C4-2B (cell line): Measurements from ENCODE around the gene DENND4B.

Experiments
- H3K27ac ChIP-seq: fragments of 450-650 bp; 2 replicates; pipeline ENCODE4 v1.5.1; 2017
- ZFX ChIP-seq: fragments of 450-650 bp; IDR thresholded peaks from 2 replicates; pipeline ENCODE4 v1.6.1; 2017
- TF ChIP-seq, protein P1 (sequence below): fragments of 450-650 bp; conservative IDR thresholded peaks from 2 replicates; pipeline ENCODE4 v1.5.1; 2017; ENCODE audit warnings: mild to moderate bottlenecking

The DENND4B gene

DNA sequence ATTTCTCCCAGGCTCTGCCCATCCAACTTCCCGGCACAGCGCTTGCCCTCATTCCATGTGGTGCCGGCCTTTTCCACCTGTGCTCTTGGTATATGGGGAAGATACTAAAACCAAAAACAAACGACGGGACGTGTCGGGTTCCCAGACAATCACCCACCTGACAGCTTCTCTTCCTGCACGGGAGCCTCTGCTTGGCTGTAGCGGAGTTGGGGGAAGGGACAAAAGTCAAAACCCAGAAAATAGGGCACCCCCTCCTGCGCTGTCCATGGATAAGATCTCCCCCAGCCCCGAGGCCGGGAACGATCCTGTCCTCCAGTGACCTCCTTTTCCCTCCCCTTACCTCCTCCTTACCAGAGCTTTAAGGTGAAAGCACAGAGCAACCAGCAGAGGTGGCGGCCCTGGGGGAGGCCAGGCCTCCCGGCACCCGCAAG is 30.3 kb upstream of the DENND4B start:
- TF ChIP-seq, protein P1, sequence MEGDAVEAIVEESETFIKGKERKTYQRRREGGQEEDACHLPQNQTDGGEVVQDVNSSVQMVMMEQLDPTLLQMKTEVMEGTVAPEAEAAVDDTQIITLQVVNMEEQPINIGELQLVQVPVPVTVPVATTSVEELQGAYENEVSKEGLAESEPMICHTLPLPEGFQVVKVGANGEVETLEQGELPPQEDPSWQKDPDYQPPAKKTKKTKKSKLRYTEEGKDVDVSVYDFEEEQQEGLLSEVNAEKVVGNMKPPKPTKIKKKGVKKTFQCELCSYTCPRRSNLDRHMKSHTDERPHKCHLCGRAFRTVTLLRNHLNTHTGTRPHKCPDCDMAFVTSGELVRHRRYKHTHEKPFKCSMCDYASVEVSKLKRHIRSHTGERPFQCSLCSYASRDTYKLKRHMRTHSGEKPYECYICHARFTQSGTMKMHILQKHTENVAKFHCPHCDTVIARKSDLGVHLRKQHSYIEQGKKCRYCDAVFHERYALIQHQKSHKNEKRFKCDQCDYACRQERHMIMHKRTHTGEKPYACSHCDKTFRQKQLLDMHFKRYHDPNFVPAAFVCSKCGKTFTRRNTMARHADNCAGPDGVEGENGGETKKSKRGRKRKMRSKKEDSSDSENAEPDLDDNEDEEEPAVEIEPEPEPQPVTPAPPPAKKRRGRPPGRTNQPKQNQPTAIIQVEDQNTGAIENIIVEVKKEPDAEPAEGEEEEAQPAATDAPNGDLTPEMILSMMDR, result no peak
- TF ChIP-seq ZFX, result no peak
- H3K27ac ChIP-seq, result peak overlapping the region; percentile 96

DNA sequence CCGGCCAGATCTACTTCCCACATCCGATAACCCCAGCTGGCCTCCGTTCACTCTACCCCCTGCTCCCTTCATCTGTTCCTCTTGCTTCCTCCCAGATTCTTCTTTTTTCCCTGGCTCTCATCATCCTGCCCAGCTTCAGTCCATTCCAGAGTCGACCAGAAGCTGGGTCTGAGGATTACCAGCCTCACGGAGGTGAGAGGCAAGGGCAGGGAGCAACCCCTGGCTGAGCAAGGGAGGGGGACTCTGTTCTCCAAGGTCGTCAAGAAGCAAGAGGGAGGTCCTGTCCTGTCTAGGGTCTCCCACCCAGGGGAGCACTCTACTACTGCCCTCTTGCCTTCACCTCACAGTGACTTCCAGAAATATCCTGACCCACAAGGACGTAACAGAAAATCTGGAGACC is 27.0 kb upstream of the DENND4B start:
- no peak overlapping the region for H3K27ac ChIP-seq
- no peak for TF ChIP-seq ZFX

DNA sequence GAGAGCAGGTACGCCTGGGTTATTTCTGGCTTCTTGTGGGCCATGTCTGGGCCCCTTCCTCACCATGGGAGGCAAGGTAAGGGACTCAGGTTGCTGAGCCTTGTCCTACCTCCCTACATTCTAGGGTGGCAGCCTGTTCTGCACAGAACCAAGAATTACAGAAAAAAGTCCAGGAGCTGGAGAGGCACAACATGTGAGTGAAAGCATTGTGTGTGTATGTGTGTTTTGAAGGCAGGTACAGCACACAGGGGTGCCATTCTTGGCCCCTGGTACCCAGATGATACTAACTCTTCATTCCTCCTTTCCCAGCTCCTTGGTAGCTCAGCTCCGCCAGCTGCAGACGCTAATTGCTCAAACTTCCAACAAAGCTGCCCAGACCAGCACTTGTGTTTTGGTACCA is 26.6 kb upstream of the DENND4B start:
- no peak overlapping the region for H3K27ac ChIP-seq
- TF ChIP-seq ZFX, result no peak
- TF ChIP-seq, protein P1, result no peak

DNA sequence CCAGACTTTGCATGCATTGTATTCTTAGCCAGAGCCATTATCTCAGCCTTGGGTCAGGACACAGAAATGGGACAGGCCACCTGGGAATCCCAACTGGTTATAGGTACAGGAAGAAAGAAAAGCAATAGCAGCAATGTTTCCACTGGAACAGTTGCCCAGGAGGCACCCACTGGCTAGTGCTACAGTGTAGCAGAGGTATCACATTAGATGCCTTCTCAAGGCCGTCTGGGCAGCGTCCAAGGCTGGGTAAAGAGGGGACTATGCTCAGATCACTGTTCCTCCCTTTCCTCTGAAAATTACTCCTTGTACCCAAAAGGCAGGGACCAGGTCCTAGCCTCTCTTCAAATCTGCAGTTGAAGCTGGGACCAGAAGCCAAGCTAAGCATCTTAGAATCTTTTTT is 23.8 kb upstream of the DENND4B start:
- peak overlapping the region; percentile 97; the same call in 1 of the 2 replicates for H3K27ac ChIP-seq
- TF ChIP-seq, protein P1, result no peak
- no peak for TF ChIP-seq ZFX

DNA sequence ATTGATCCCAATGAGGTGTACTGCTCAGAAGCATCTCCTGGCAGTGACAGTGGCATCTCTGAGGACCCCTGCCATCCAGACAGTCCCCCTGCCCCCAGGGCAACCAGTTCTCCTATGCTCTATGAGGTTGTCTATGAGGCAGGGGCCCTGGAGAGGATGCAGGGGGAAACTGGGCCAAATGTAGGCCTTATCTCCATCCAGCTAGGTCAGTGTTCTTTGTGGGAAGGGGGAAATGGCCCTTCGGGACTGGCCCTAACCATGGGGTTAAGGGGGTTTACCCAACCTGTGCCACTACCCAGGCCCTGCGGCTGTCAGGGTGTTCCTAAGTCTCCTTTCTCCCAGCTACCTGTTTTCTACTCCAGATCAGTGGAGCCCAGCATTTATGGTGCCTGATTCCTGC is 22.5 kb upstream of the DENND4B start:
- H3K27ac ChIP-seq, result peak overlapping the region; percentile 97
- TF ChIP-seq, protein P1, result no peak
- TF ChIP-seq ZFX, result no peak

DNA sequence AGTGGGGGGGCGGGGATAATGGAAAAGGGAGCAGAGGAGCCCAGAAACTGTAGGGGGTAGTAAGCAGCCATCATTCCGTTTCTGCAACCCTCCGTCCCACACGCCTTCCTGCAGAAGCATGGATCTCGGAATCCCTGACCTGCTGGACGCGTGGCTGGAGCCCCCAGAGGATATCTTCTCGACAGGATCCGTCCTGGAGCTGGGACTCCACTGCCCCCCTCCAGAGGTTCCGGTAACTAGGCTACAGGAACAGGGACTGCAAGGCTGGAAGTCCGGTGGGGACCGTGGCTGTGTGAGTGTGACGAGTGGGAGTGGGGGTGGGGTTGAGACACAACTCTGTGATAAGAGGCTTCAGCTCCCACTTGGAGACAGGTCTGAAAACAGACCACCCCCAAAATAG is 21.9 kb upstream of the DENND4B start:
- peak overlapping the region; percentile 97 for H3K27ac ChIP-seq
- TF ChIP-seq, protein P1, result no peak
- no peak for TF ChIP-seq ZFX

DNA sequence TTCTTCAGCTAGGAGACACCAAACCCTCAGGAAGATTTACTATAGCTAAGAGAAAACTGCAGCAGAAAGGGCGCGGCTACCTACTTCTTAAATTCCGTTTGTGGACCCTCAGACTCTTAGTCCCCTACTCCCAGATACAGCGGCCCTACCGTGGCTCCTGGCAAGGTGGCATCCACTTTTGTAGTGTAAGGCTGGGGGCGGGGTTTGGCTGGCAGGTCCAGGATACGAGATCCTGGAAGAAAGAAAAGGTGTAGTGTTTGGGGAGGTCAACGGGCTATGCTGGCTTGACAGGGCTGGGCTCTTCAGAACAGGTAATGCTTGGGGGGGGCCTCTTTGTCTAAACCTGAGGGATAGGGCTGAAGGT is 21.5 kb upstream of the DENND4B start:
- H3K27ac ChIP-seq, result peak overlapping the region; percentile 97
- TF ChIP-seq, protein P1, result no peak
- TF ChIP-seq ZFX, result no peak

DNA sequence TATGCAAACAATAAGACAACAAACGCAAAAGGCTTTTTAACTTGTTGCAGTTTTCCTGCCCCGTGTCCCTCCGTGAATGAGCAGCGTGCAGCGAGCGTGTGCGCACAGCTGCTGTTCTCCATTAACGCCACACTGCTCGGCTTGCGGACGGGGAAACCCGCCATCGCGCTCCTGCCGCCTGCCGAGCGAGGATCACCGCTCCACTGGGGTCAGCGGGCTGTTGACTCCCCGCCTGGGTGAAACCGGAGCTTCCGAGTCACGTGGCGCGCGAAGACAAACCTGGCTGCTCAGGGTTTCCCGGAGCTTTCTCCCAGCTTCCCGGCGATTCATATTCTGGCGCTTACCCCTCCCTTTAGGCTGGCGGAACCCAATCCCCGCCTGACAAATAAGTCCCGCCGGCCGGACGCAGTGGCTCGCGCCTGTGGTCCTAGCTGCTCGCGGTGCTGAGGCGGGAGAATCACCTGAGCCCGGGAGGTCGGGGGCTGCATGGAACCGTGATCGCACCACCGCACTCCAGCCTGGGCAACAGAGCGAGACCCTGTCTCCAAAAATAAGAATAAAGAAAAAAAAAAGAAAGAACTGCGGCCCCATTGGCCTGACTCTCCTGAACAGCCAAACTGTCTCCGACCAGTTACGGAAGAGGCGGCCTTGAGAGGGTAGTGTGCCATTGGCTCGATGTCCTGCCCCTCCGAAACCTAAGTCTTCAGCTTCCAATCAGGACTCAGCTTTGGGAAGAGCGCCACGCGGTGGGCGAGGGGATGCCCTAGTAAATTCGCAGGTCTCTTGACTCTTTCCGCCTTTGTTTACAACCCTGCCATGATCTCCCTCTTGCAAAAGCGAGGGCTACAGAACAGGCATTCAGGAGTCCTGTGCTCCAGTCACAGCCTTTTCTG is 20.8 kb upstream of the DENND4B start, which contains the start of gene CREB3L4:
TSS of gene CREB3L4 (plus strand) at position 796 of the 893 bp plus-strand sequence. CDS start 624 bp downstream, outside the sequence.
- peak within 1 kb of the TSS; percentile 97 for H3K27ac ChIP-seq
- TF ChIP-seq, protein P1, result no peak; the same call in 1 of the 2 replicates
- TF ChIP-seq ZFX, result no peak; the same call in 1 of the 2 replicates
